SKM-1 treated with dmso at 0.1 percent for 144 hours (cell line): ENCODE measurements around the gene SNX22.

ENCODE experiments used
- DNase-seq: peaks from one replicate; lab custom pipeline; 2025; ENCODE audit not compliant: unreplicated experiment; lab: John Stamatoyannopoulos, UW

The SNX22 gene

DNA sequence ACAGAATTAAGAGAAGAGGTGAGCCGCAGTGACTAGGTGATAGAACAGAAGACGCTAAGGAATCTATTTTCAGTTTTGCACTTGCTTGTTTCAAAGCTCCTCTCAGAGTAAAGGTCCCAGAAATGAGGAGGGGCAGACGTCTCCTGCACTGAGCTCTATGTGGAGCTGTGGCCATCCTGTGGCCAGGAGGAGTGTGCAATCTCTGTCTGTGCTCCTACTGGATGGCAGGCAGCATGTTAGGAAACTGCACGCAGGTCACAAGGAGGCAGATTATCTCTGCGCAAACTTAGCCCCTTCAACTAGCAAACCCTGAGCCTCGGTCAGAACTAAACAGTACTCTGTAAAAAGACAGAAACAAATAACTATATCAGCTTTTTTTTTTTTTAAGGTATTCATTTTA is 42.4 kb downstream of the SNX22 start:
- no peak for DNase-seq

- DNase-seq, result no peak
Observed at GRCh38 chr15:64197425-64197824, 45.9 kb downstream of the SNX22 start.

- no peak for DNase-seq
Observed at GRCh38 chr15:64205202-64205601, 53.7 kb downstream of the SNX22 start.
